Choroid plexus epithelial cell (primary cell): ENCODE data around the gene RBM19.

Experiments used
- DNase-seq: peaks from one replicate; pipeline ENCODE4 v3.0.0-alpha.2; 2010; ENCODE audit warnings: low read depth
- H3K4me3 ChIP-seq: 2 replicates; pipeline ENCODE4 v1.5.1; 2011; ENCODE audit warnings: low read depth, mild to moderate bottlenecking, control low read depth, low read length, moderate library complexity
- CTCF ChIP-seq: conservative IDR thresholded peaks from 2 replicates; pipeline ENCODE4 v1.5.1; 2011; ENCODE audit warnings: low read depth, mild to moderate bottlenecking, control low read depth, inconsistent platforms, low read length, moderate library complexity

Gene RBM19

GRCh38 chr12:113804961-113805600 is 161.0 kb downstream of the RBM19 start:
- DNase-seq, result no peak
- no peak for TF ChIP-seq CTCF
- no peak overlapping the region for H3K4me3 ChIP-seq

DNA sequence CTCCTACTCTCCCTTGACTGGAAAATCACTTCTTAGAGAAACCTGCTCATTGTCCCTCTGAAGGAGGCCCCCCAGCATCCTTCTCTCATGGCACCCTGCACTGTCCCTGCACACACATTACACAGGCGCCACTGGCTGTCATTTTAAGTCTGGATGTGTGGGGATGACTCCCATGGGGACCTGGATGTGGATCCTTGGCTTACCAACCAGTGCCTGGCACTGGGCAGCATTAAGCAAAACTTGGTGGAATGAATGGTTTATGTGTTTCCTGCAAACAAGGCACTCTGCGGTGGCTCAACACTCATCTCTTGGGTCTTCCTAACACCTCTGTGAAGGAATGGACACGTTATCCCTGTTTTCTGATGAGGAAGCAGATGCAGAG is 162.4 kb downstream of the RBM19 start:
- no peak for DNase-seq
- H3K4me3 ChIP-seq, result no peak overlapping the region
- no peak for TF ChIP-seq CTCF

DNA sequence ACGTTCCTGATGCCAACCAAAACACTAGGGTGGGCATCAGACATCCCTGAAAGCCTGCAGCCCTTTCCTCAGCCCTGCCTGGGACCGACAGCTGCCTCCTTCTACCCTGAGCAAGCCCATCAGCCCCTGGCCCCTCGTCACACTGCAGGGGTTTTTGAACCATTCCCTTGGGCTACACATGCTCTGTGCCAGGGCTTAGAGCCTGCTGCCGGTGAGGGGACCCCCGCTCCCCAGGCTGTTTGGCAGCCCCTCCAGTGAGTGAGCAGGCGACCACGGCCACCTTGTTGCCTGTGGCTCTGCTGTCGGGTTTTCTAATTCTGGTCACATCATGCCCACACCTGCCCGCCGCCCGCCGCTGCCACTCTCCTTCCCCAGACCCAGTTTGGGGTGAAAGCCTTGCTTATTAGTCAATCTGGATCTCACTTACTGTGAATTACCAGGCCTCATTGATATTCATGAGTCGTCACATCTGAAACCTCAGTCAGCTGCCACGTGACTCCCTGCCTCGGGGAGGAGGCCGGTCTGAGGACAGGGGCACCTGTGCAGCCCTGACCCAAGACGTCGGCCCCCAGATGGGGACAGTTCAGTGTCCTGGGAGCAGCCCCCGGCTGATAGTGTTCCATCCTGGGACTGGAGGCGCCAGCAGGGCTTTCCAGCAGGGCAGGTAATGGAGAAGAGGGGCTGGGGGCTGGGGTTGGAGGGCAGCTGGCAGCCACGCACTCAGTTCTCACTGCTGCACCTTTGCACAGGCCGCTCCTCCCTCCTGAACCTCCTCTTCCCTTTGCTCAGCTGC is 163.0 kb downstream of the RBM19 start:
- TF ChIP-seq CTCF, result no peak
- no peak for DNase-seq
- H3K4me3 ChIP-seq, result no peak overlapping the region

DNA sequence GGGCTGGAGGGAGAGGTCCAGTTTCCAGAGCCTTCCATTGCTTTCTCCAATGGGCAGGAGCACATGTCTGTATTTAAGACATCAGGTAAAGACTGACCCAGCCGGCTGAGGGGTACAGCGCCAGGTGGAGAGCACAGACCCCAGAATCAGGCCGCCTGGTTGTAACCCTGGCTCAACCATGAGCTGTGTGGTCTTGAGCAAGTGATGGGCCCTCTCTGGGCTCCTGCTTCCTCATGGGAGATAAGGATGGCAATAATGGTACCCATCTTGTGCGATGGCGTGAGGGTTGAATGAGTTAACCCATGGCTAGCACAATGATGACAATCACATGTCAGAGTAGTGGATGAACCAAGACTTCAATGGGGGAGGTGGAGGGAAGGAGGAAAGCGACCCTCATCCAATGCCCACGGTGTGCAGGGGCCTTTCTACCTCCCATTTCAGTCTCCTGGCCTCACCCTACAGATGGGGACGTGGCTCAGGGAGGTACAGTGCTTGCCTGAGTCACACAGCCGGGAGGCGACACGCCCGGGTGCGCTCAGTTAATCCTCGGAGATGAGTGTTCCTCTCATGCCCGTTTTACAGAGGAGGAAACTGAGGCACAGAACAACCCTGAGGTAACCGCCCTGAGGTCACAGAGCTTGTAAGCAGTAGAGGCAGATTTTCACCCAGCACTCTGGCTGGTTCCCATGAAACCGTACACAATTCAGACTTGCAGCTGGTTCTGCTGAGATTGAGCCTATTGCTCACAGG is 163.9 kb downstream of the RBM19 start:
- DNase-seq, result no peak
- H3K4me3 ChIP-seq, result no peak overlapping the region
- no peak for TF ChIP-seq CTCF

GRCh38 chr12:113800201-113800600 is 165.9 kb downstream of the RBM19 start:
- no peak for DNase-seq
- no peak for TF ChIP-seq CTCF
- H3K4me3 ChIP-seq, result no peak overlapping the region

DNA sequence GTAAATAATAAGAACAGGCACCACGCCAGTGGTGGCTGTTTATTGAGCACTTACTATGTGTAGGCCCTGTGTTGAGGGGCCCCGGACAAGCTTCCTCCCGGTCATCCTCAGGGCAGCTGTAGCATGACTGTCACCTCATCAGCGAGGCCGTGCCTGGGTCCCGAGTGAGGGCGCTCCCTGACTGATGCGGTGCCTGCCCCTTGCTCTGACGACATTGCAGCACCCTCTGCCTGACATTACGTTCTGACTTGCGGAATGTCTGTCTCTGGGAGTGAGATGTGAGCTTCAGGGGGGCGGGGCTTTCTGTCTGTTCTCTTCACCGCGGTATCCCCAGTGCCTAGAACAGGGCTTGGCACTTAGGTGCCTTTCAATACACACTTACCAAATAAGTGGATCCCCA is 167.6 kb downstream of the RBM19 start:
- no peak for TF ChIP-seq CTCF
- no peak for DNase-seq
- no peak overlapping the region for H3K4me3 ChIP-seq

DNA sequence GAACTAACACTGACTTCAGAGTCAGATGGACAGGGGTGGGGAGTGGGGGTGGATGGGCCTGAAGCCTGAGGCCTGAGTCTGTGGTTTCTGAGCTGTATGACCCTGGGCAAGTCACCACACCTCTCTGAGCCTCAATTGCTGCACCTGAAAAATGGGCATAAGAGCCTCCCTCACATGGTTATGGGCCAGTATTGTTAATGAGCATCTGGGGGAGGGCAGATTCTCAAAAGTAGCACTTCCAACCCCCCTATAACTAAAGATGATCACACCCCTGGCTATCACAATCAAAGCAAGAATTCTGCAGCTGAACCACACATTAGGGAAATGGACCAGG is 168.6 kb downstream of the RBM19 start:
- no peak for TF ChIP-seq CTCF
- H3K4me3 ChIP-seq, result no peak overlapping the region
- no peak for DNase-seq
